Gastroesophageal sphincter (tissue), 4 donors: Measurements from ENCODE around the gene GPATCH2. TPM values are rescaled to one million over a fixed set of nuclear protein-coding genes. Genes with fewer than 3 reads are reported as not detected.

Source experiments
- ATAC-seq: fragments of 150-250 bp; one replicate; pipeline ENCODE4 v1.9.1; 2016; ENCODE audit warnings: mild to moderate bottlenecking, moderate library complexity
- H3K27ac ChIP-seq, 4 donors: fragments of 200-600 bp; sonication (generic) in 3 of 4; 1 replicate in 3 of 4; 2 replicates in 1 of 4; pipeline ENCODE4 v1.5.1; 2016 to 2019
- H3K27me3 ChIP-seq: fragments of 200-600 bp; sonication (generic); one replicate; pipeline ENCODE4 v1.5.1; 2019
- H3K36me3 ChIP-seq, 2 donors: fragments of 200-600 bp; sonication (generic); one replicate each; pipeline ENCODE4 v1.5.1; 2019; ENCODE audit warnings: control low read depth in 1 of 2
- H3K4me1 ChIP-seq, 3 donors: fragments of 200-600 bp; sonication (generic); 1 replicate in 2 of 3; 2 replicates in 1 of 3; pipeline ENCODE4 v1.5.1; 2016 to 2019; ENCODE audit warnings: control low read depth in 2 of 3
- H3K4me3 ChIP-seq, 2 donors: fragments of 200-600 bp; sonication (generic); one replicate each; pipeline ENCODE4 v1.5.1; 2019; ENCODE audit warnings: mild to moderate bottlenecking in 1 of 2, moderate library complexity in 1 of 2
- H3K9me3 ChIP-seq, 3 donors: fragments of 200-600 bp; sonication (generic); one replicate each; pipeline ENCODE4 v1.5.1; 2017 to 2019; ENCODE audit warnings: control low read depth in 2 of 3
- EP300 ChIP-seq: sonication (generic); formaldehyde crosslinking; IDR thresholded peaks from one replicate; pipeline ENCODE4 v1.6.1; 2017; ENCODE audit warnings: antibody characterized with exemption, mild to moderate bottlenecking
- POLR2A ChIP-seq, 2 donors: fragments of 450-650 bp; IDR thresholded peaks; one replicate each; pipeline ENCODE4 v1.6.1; 2017; ENCODE audit warnings: antibody characterized with exemption in 2 of 2, mild to moderate bottlenecking in 2 of 2, moderate library complexity in 1 of 2
- POLR2AphosphoS5 ChIP-seq: sonication (generic); formaldehyde crosslinking; IDR thresholded peaks from one replicate; pipeline ENCODE4 v1.6.1; 2017; ENCODE audit warnings: antibody characterized with exemption
- WGBS, 2 donors: methylation state at CpG; one replicate each; pipeline ENCODE4 v1.1.5; 2018; ENCODE audit warnings: low coverage in 1 of 2; 5-methylcytosine and 5-hydroxymethylcytosine counted together
- total RNA-seq, 4 donors: library from RNA; depleted of rRNA; stranded (reverse); fragments of >200 nt; gene quantifications; one replicate each; pipeline ENCODE4 v1.1.0, GENCODE V29; 2016
- TF ChIP-seq, protein P1 (sequence below), 4 experiments: fragments of 200-600 bp in 2 of 4; fragments of 450-650 bp in 2 of 4; sonication (generic) in 1 of 4; IDR thresholded peaks; one replicate each; pipeline ENCODE4 v1.5.1; 2017 to 2019; ENCODE audit warnings: antibody characterized with exemption in 4 of 4, mild to moderate bottlenecking in 2 of 4, moderate library complexity in 2 of 4

The GPATCH2 gene
- total RNA-seq, 4 donors from 2014 or later = 11.2 to 18.7 (median 14.3) TPM

DNA sequence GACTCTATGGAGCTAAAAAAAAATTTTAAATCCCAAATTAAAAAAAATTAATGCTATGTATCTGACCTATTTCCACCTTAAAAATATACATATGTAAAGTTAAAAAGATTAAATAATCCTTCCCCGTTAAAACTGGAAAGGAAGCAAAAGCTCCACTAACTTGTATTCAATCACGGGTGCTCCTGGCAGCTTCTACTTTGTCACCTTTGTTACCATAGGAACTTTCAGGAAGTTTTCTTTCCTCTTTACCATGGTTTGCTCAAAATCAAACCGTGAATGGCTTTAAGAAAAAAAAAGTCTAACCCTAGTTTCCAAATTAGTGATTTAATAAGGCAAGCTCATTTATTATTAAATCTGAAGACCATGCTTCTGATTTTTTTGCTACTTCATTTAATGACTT is 3.5 kb downstream of the GPATCH2 start:
- H3K9me3 ChIP-seq = no peaks in the 10 kb centered on the region
- no peak overlapping the region for H3K4me3 ChIP-seq
- no peak for ATAC-seq
- no peaks in the 10 kb centered on the region for H3K27me3 ChIP-seq
- H3K4me1 ChIP-seq = peaks cover 3 to 47% (median 11%) of the 10 kb centered on the region in 3 donors
- TF ChIP-seq POLR2AphosphoS5 = no peak
- TF ChIP-seq POLR2A (IDR thresholded peaks at IDR 0.05) = no peak
- TF ChIP-seq, protein P1, sequence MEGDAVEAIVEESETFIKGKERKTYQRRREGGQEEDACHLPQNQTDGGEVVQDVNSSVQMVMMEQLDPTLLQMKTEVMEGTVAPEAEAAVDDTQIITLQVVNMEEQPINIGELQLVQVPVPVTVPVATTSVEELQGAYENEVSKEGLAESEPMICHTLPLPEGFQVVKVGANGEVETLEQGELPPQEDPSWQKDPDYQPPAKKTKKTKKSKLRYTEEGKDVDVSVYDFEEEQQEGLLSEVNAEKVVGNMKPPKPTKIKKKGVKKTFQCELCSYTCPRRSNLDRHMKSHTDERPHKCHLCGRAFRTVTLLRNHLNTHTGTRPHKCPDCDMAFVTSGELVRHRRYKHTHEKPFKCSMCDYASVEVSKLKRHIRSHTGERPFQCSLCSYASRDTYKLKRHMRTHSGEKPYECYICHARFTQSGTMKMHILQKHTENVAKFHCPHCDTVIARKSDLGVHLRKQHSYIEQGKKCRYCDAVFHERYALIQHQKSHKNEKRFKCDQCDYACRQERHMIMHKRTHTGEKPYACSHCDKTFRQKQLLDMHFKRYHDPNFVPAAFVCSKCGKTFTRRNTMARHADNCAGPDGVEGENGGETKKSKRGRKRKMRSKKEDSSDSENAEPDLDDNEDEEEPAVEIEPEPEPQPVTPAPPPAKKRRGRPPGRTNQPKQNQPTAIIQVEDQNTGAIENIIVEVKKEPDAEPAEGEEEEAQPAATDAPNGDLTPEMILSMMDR (IDR thresholded peaks at IDR 0.05) = no peak
- no peak for TF ChIP-seq EP300
- WGBS, 2 donors = 16% methylated on average over 3 of the region's 3 CpGs
- no peaks in the 10 kb centered on the region for H3K36me3 ChIP-seq
- H3K27ac ChIP-seq = no peak overlapping the region

DNA sequence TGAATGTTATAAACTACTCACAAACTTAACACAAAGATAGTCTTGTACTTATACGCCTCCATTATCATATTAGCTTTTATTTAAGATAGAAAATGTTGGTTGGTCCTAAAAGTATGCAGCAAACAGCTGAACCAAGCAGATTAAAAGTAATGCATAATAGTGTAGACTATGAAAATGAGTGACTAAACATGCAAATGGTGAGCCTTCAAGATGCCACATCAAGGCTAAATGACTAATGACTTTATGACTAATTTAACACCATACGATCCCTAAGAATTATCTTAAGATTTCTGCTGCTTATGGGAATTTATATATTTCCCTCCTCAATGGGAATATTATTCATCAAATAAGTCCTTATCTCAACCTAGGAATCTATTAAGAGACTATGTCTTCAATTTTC is 4.6 kb downstream of the GPATCH2 start:
- 87 to 90% methylated on average over 2 of the region's 2 CpGs for whole genome bisulfite sequencing, 2 donors
- no peaks in the 10 kb centered on the region for H3K27me3 ChIP-seq
- no peaks in the 10 kb centered on the region for H3K9me3 ChIP-seq
- peaks cover 0 to 42% (median 9%) of the 10 kb centered on the region in 3 donors for H3K4me1 ChIP-seq
- ATAC-seq = no peak
- no peak overlapping the region for H3K27ac ChIP-seq
- TF ChIP-seq EP300 (no peak), POLR2A (IDR thresholded peaks at IDR 0.05) (no peak), POLR2AphosphoS5 (no peak)
- H3K4me3 ChIP-seq = no peak overlapping the region
- no peaks in the 10 kb centered on the region for H3K36me3 ChIP-seq

DNA sequence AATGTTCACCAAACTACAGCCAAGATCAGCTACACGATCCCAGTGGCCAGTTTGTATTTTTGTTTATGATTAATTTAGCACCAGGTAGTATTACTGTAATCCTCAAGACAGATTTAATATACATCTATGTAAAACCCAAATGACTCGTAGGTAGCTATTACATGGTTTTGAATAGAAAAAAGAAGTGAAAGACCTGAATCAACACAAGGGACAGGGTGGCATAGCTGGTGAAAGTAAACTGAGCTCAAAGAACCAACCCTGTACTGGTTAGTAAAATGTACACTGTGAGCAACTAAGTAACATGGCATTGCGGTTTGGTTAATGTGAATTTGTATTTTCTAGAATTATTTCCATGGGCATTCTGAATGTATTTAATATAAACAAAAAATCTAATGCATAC is 8.8 kb downstream of the GPATCH2 start:
- WGBS, 2 donors = 89 to 100% methylated on average over 2 to 3 of the region's 3 CpGs
- Histone ChIP-seq H3K27me3 (no peaks in the 10 kb centered on the region), H3K36me3 (peaks cover 0 to 20% of the 10 kb centered on the region in 2 donors), H3K4me1 (peaks cover 0 to 9% (median 0%) of the 10 kb centered on the region in 3 donors), H3K4me3 (no peak overlapping the region), H3K9me3 (no peaks in the 10 kb centered on the region), H3K27ac (no peak overlapping the region)
- TF ChIP-seq, protein P1 (IDR thresholded peaks at IDR 0.05) = no peak
- TF ChIP-seq EP300 (no peak), POLR2A (IDR thresholded peaks at IDR 0.05) (no peak), POLR2AphosphoS5 (no peak)
- ATAC-seq = no peak

DNA sequence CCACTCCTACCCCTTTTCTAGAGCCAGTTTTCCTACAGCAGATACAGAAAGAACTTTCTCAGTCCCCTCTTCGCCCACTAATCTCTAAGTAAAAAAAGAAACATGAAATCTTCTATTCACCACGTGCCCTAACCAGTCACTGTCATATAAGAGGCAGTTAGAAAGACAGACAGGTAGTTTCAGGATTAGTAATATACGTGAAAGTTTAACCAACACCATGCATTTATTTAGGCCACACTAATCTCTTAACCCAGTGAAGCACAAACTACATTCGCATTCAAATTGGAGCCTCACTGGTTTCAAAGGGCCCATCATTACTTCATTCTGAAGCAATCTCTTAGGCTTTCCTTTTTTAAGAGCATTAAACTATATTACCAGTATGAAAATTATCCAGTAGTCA is 10.1 kb downstream of the GPATCH2 start:
- H3K4me1 ChIP-seq = no peaks in the 10 kb centered on the region
- WGBS, 2 donors = 86 to 93% methylated on average over 4 of the region's 4 CpGs
- H3K27me3 ChIP-seq = no peaks in the 10 kb centered on the region
- no peak overlapping the region for H3K4me3 ChIP-seq
- no peaks in the 10 kb centered on the region for H3K9me3 ChIP-seq
- peaks cover 0 to 20% of the 10 kb centered on the region in 2 donors for H3K36me3 ChIP-seq
- ATAC-seq = no peak
- TF ChIP-seq POLR2A (IDR thresholded peaks at IDR 0.05) = no peak
- TF ChIP-seq POLR2AphosphoS5 = no peak
- TF ChIP-seq EP300 = no peak
- TF ChIP-seq, protein P1 (IDR thresholded peaks at IDR 0.05) = no peak
- H3K27ac ChIP-seq = no peak overlapping the region

DNA sequence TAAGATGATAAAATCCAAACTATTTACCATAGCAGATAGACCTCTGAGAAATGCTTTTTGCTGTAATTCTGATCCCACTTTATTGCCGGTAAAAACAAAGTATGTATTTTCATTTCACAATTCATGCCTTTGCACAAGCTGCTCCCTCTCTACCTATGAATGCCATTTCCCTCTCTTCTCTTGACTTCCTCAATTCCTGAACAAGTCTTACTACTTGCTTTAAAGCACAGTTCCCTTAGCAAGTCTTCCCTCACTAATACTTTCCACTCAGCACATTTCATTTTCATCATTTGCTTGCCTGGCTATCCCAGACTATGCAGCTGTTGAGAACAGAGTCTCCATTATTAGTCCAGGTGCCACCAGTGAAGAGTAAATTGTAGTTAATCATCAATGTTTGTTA is 13.8 kb downstream of the GPATCH2 start:
- Histone ChIP-seq H3K9me3 (no peaks in the 10 kb centered on the region), H3K4me1 (no peaks in the 10 kb centered on the region), H3K27me3 (no peaks in the 10 kb centered on the region), H3K36me3 (peaks cover 0 to 26% of the 10 kb centered on the region in 2 donors), H3K4me3 (no peak overlapping the region), H3K27ac (no peak overlapping the region)
- WGBS, 2 donors = 79 to 94% methylated on average over 1 of the region's 1 CpG
- ATAC-seq = no peak
- TF ChIP-seq, protein P1 (IDR thresholded peaks at IDR 0.05) = no peak
- no peak for TF ChIP-seq POLR2AphosphoS5
- TF ChIP-seq EP300 = no peak
